Body of pancreas (tissue), 4 donors: ENCODE data around the gene SNX30. TPM values are rescaled to one million over a fixed set of nuclear protein-coding genes. Genes with fewer than 3 reads are reported as not detected.

Experiments
- ATAC-seq: fragments of 150-250 bp; one replicate; pipeline ENCODE4 v1.9.1; 2016
- DNase-seq, 4 donors: peaks; one replicate each; pipeline ENCODE4 v3.0.0-alpha.2; 2019
- H3K27ac ChIP-seq, 4 donors: fragments of 200-600 bp; sonication (generic); 1 replicate in 3 of 4; 2 replicates in 1 of 4; pipeline versions ENCODE4 v1.5.1 to v1.6.1; 2016 to 2019; ENCODE audit warnings: mild to moderate bottlenecking in 1 of 4, mixed read lengths in 1 of 4, moderate library complexity in 1 of 4
- H3K27me3 ChIP-seq, 2 donors: fragments of 200-600 bp; sonication (generic); one replicate each; pipeline ENCODE4 v1.6.0; 2016; ENCODE audit warnings: mild to moderate bottlenecking in 1 of 2
- H3K36me3 ChIP-seq, 2 donors: fragments of 200-600 bp; sonication (generic); replicated peaks in 1 of 2; 2 replicates each; pipeline ENCODE4 v1.5.1; 2016; ENCODE audit warnings: low read depth in 2 of 2; ENCODE audit not compliant: insufficient read depth in 1 of 2
- H3K4me1 ChIP-seq: fragments of 200-600 bp; sonication (generic); one replicate; pipeline ENCODE4 v1.6.0; 2016
- H3K4me3 ChIP-seq, 2 donors: fragments of 200-600 bp; sonication (generic); 1 replicate in 1 of 2; 2 replicates in 1 of 2; pipeline ENCODE4 v1.5.1; 2016 to 2019
- H3K9me3 ChIP-seq, 3 donors: fragments of 200-600 bp; sonication (generic); 1 replicate in 2 of 3; 2 replicates in 1 of 3; pipeline ENCODE4 v1.5.1; 2016
- POLR2A ChIP-seq, 3 donors: fragments of 450-650 bp; IDR thresholded peaks; one replicate each; pipeline ENCODE4 v1.6.1; 2016; ENCODE audit warnings: antibody characterized with exemption in 3 of 3, mild to moderate bottlenecking in 2 of 3
- WGBS, 2 donors: methylation state at CpG; one replicate each; pipeline ENCODE4 v1.1.5; 2017; 5-methylcytosine and 5-hydroxymethylcytosine counted together
- intact Hi-C: fragments of 100-400 bp; cut with DNase I; formaldehyde crosslinking; loops from one replicate; pipeline ENCODE4 v1.15.1; 2023
- total RNA-seq, 2 donors: library from RNA; depleted of rRNA; stranded (reverse); fragments of >200 nt; gene quantifications; one replicate each; pipeline ENCODE4 v1.1.0, GENCODE V29; 2016
- TF ChIP-seq, protein P1 (sequence below), 7 experiments: fragments of 450-650 bp in 4 of 7; fragments of 200-600 bp in 3 of 7; sonication (generic) in 3 of 7; IDR thresholded peaks; one replicate each; pipeline ENCODE4 v1.5.1; 2016 to 2019; ENCODE audit warnings: antibody characterized with exemption in 7 of 7

Gene SNX30
- total RNA-seq, 2 donors from 2014 or later, result 4.6 to 8.6 TPM

GRCh38 chr9:112750764-112751055 is 150 bp downstream of the SNX30 start:
- H3K4me1 ChIP-seq, result peaks cover 38% of the 10 kb centered on the region
- intact Hi-C loops, result no loop called here

GRCh38 chr9:112751056-112751795 is 666 bp downstream of the SNX30 start:
- WGBS, 2 donors, result 1% methylated on average over 48 of the region's 49 CpGs; no CpG with 5 or more reads in 1 of the 2 donors
- Histone ChIP-seq H3K36me3 (no peaks in the 10 kb centered on the region), H3K9me3 (no peaks in the 10 kb centered on the region), H3K27me3 (no peaks in the 10 kb centered on the region), H3K27ac (peak overlapping the region; percentile 32 to 78 (median 68)), H3K4me3 (peak overlapping the region; percentile 65 to 91), H3K4me1 (peaks cover 40% of the 10 kb centered on the region)
- intact Hi-C loops, result no loop called here
- peak; percentile 35 to 55 (median 46) for DNase-seq
- TF ChIP-seq, protein P1, sequence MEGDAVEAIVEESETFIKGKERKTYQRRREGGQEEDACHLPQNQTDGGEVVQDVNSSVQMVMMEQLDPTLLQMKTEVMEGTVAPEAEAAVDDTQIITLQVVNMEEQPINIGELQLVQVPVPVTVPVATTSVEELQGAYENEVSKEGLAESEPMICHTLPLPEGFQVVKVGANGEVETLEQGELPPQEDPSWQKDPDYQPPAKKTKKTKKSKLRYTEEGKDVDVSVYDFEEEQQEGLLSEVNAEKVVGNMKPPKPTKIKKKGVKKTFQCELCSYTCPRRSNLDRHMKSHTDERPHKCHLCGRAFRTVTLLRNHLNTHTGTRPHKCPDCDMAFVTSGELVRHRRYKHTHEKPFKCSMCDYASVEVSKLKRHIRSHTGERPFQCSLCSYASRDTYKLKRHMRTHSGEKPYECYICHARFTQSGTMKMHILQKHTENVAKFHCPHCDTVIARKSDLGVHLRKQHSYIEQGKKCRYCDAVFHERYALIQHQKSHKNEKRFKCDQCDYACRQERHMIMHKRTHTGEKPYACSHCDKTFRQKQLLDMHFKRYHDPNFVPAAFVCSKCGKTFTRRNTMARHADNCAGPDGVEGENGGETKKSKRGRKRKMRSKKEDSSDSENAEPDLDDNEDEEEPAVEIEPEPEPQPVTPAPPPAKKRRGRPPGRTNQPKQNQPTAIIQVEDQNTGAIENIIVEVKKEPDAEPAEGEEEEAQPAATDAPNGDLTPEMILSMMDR (IDR thresholded peaks at IDR 0.05), result no peak
- TF ChIP-seq POLR2A (IDR thresholded peaks at IDR 0.05), result peak in 2 of 3 donors; percentile 15 to 47
- ATAC-seq, result peak; percentile 21

More at GRCh38 chr9:112750764-112751055, 150 bp downstream of the SNX30 start:
- Histone ChIP-seq H3K36me3 (no peaks in the 10 kb centered on the region), H3K27ac (peak overlapping the region; percentile 32 to 78 (median 68)), H3K4me3 (peak overlapping the region; percentile 65 to 91), H3K9me3 (no peaks in the 10 kb centered on the region), H3K27me3 (no peaks in the 10 kb centered on the region)
- 1% methylated on average over 31 of the region's 50 CpGs; no CpG with 5 or more reads in 1 of the 2 donors for WGBS, 2 donors
- ATAC-seq (no peak), DNase-seq (peak in 1 of 4 donors; percentile 22)
- no peak for TF ChIP-seq POLR2A (IDR thresholded peaks at IDR 0.05)
- TF ChIP-seq, protein P1 (IDR thresholded peaks at IDR 0.05), result peak in 1 of 7 experiments; percentile 3

DNA sequence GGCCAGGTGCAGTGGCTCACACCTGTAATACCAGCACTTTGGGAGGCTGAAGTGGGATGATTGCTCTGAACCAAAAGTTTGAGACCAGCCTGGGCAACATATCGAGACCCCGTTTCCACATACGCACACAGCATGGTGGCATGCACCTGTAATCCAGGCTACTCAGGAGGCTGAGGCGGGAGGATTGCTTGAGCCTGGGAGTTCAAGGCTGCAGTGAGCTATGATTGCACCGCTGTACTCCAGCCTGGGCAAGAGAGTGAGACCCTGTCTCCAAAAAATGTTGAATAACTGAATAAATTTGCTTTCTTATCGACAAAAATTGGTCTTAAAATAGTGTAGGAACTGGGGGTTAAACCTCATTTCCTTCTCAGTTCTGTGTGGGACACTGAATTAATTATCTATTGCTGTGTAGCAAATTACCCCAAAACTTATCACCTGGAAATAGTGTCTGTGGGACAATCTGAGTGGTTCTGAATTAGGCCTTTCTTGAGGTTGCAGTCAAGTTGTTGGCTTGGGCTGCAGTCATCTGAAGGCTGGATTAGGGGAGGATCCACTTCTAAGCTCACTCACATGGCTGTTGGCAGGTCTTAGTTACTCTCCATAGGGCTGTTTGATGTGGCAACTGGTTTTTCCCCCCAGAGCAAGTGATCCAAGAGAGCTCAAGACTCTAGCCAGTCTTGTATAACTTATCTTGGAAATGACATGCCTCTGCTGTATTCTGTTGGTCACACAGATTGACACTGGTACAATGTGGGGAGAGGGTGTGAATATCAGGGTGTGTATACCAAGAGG is 2.0 kb downstream of the SNX30 start:
- no peak overlapping the region for H3K27ac ChIP-seq
- 79 to 81% methylated on average over 6 of the region's 6 CpGs for WGBS, 2 donors
- intact Hi-C loops, result no loop called here

GRCh38 chr9:112753725-112754124 is 3.2 kb downstream of the SNX30 start:
- TF ChIP-seq POLR2A (IDR thresholded peaks at IDR 0.05), result no peak
- TF ChIP-seq, protein P1 (IDR thresholded peaks at IDR 0.05), result no peak
- Histone ChIP-seq H3K9me3 (no peaks in the 10 kb centered on the region), H3K27ac (no peak overlapping the region), H3K4me1 (peaks cover 40% of the 10 kb centered on the region), H3K4me3 (no peak overlapping the region), H3K36me3 (no peaks in the 10 kb centered on the region), H3K27me3 (no peaks in the 10 kb centered on the region)
- WGBS, 2 donors, result 80 to 89% methylated on average over 2 of the region's 2 CpGs
- DNase-seq (no peak), ATAC-seq (no peak)
- intact Hi-C loops, result no loop called here

More for the DNA sequence above, 2.0 kb downstream of the SNX30 start:
- Histone ChIP-seq H3K9me3 (no peaks in the 10 kb centered on the region), H3K27me3 (no peaks in the 10 kb centered on the region), H3K4me3 (no peak overlapping the region), H3K36me3 (no peaks in the 10 kb centered on the region), H3K4me1 (peaks cover 40% of the 10 kb centered on the region)
- no peak for TF ChIP-seq POLR2A (IDR thresholded peaks at IDR 0.05)
- TF ChIP-seq, protein P1 (IDR thresholded peaks at IDR 0.05), result no peak
- ATAC-seq (no peak), DNase-seq (no peak)
